T-cell (primary cell): ENCODE results near the gene TBCA. TPM values are rescaled to one million over a fixed set of nuclear protein-coding genes. Genes with fewer than 3 reads are reported as not detected.

Experiments
- ATAC-seq, 4 experiments: fragments of 200-7000 bp in 3 of 4; fragments of 150-1000 bp in 1 of 4; cut with Tn5 transposase; replicated peaks in 1 of 4; 1 replicate in 3 of 4; 2 replicates in 1 of 4; pipeline ENCODE4 v1.10.0; 2021; ENCODE audit warnings: moderate library complexity in 3 of 4, mild to moderate bottlenecking in 2 of 4, moderate number of reproducible peaks in 1 of 4
- CTCF ChIA-PET, 2 donors: fragments of 300-600 bp; sonication (Branson Sonifier 250); formaldehyde crosslinking; loops; one replicate each; lab custom pipeline; 2022; ENCODE audit warnings: antibody characterized with exemption in 2 of 2; lab: Charles Lee
- POLR2A ChIA-PET, 2 donors: fragments of 300-600 bp; sonication (Branson Sonifier 250); formaldehyde crosslinking; loops; one replicate each; lab custom pipeline; 2022; ENCODE audit warnings: antibody characterized with exemption in 2 of 2; lab: Charles Lee
- DNase-seq, 35 experiments: peaks; one replicate each; pipeline versions ENCODE4 v3.0.0 to v3.0.0-alpha.2; 2013 to 2023
- H3K27ac ChIP-seq: one replicate; pipeline ENCODE4 v1.5.1; 2013; ENCODE audit warnings: low read length
- H3K27me3 ChIP-seq, 2 experiments: replicated peaks in 1 of 2; 1 replicate in 1 of 2; 2 replicates in 1 of 2; pipeline versions ENCODE4 v1.6.1 to v1.7.0; 2013; ENCODE audit warnings: low read length in 1 of 2, mixed read lengths in 1 of 2; ENCODE audit not compliant: control insufficient read depth in 2 of 2, insufficient read depth in 2 of 2; ENCODE audit errors: extremely low read depth in 1 of 2
- H3K36me3 ChIP-seq, 2 donors: 1 replicate in 1 of 2; 2 replicates in 1 of 2; pipeline versions ENCODE4 v1.6.1 to v1.7.0; 2013; ENCODE audit warnings: low read length in 1 of 2; ENCODE audit not compliant: control insufficient read depth in 2 of 2, insufficient read depth in 1 of 2; ENCODE audit errors: extremely low read depth in 1 of 2
- H3K4me1 ChIP-seq, 2 experiments: 1 replicate in 1 of 2; 2 replicates in 1 of 2; pipeline versions ENCODE4 v1.6.1 to v1.7.0; 2013; ENCODE audit warnings: low read length in 2 of 2, mixed read lengths in 1 of 2; ENCODE audit not compliant: insufficient read depth in 2 of 2, control insufficient read depth in 1 of 2; ENCODE audit errors: extremely low read depth in 1 of 2
- H3K4me3 ChIP-seq, 2 donors: 1 replicate in 1 of 2; 2 replicates in 1 of 2; pipeline versions ENCODE4 v1.5.1 to v1.7.0; 2013; ENCODE audit warnings: mild to moderate bottlenecking in 2 of 2, low read length in 1 of 2, moderate library complexity in 1 of 2; ENCODE audit not compliant: control insufficient read depth in 1 of 2; ENCODE audit errors: extremely low read depth in 1 of 2
- H3K9me3 ChIP-seq: 2 replicates; pipeline ENCODE4 v1.7.0; 2013
- H3K27ac Mint-ChIP-seq, 2 donors: one replicate each; pipeline ENCODE4 v1.8.0; 2020 to 2021; ENCODE audit warnings: mild to moderate bottlenecking in 2 of 2, mixed read lengths in 2 of 2
- H3K27me3 Mint-ChIP-seq, 2 donors: one replicate each; pipeline ENCODE4 v1.8.0; 2021 to 2022; ENCODE audit warnings: mixed read lengths in 2 of 2
- H3K36me3 Mint-ChIP-seq: one replicate; pipeline ENCODE4 v1.8.0; 2021; ENCODE audit warnings: mixed read lengths
- H3K4me1 Mint-ChIP-seq, 3 donors: one replicate each; pipeline ENCODE4 v1.8.0; 2020 to 2022; ENCODE audit warnings: mixed read lengths in 3 of 3, mild to moderate bottlenecking in 1 of 3
- H3K4me3 Mint-ChIP-seq, 3 donors: one replicate each; pipeline ENCODE4 v1.8.0; 2020 to 2022; ENCODE audit warnings: mild to moderate bottlenecking in 3 of 3, mixed read lengths in 3 of 3, moderate library complexity in 3 of 3
- H3K9me3 Mint-ChIP-seq, 3 donors: one replicate each; pipeline ENCODE4 v1.8.0; 2020 to 2022; ENCODE audit warnings: mixed read lengths in 3 of 3
- WGBS: methylation state at CpG from one replicate; pipeline ENCODE4 v1.1.5; 2013; ENCODE audit warnings: missing lambda C conversion rate; ENCODE audit not compliant: insufficient coverage; 5-methylcytosine and 5-hydroxymethylcytosine counted together
- total RNA-seq, 35 experiments: library from RNA in 6 of 35; stranded (reverse) in 6 of 35; fragments of 120-200 nt in 1 of 35; gene quantifications; one replicate each; pipeline versions ENCODE4 v1.2.1 to v1.2.4 and lab custom pipeline; 2013 to 2026

Gene TBCA
- total RNA-seq, 5 donors from 2014 or later (not counting 1 experiment from before 2014, with no cell fraction given): 81.5 to 114 (median 93.4) TPM

- H3K4me3 Mint-ChIP-seq: peak overlapping the region in 2 of 3 donors; percentile 10 to 47
- peaks cover 81 to 83% of the 10 kb centered on the region in 2 donors for H3K27me3 Mint-ChIP-seq
These were observed 130.0 kb downstream of the TBCA start for GRCh38 chr5:77645995-77646639.

GRCh38 chr5:77645158-77645994 lies 130.8 kb downstream of the TBCA start:
- H3K4me1 ChIP-seq: peaks cover 0 to 29% of the 10 kb centered on the region in 2 experiments
- H3K9me3 Mint-ChIP-seq: peaks cover 0 to 2% (median 0%) of the 10 kb centered on the region in 3 donors
- peak overlapping the region; percentile 23 to 46 for H3K4me3 ChIP-seq
- peaks cover 13 to 59% of the 10 kb centered on the region in 2 experiments for H3K27me3 ChIP-seq
- peak overlapping the region; percentile 41 to 82 (median 44) for H3K4me3 Mint-ChIP-seq
- no peaks in the 10 kb centered on the region for H3K9me3 ChIP-seq
- CTCF ChIA-PET: interaction anchor here in 1 of 2 donors (1.0 kb wide), 1 partner anchor 9 kb away, joined by 3 read pairs; no protein-coding TSS in a partner anchor
- DNase-seq (peak in 11 of 35 experiments; percentile 10 to 62 (median 28)), ATAC-seq (peak; percentile 71 to 86 (median 76))
- POLR2A ChIA-PET: no interaction called here
- no peak overlapping the region for H3K27ac ChIP-seq
- peaks cover 3% of the 10 kb centered on the region for H3K36me3 Mint-ChIP-seq
- H3K4me1 Mint-ChIP-seq: peaks cover 22 to 25% (median 24%) of the 10 kb centered on the region in 3 donors
- WGBS: 4% methylated on average over 55 of the region's 80 CpGs
- no peak overlapping the region for H3K27ac Mint-ChIP-seq
- H3K36me3 ChIP-seq: no peaks in the 10 kb centered on the region
- H3K27me3 Mint-ChIP-seq: peaks cover 84 to 90% of the 10 kb centered on the region in 2 donors

More at GRCh38 chr5:77645995-77646639, 130.0 kb downstream of the TBCA start:
- no peak for ATAC-seq
- peaks cover 0 to 23% of the 10 kb centered on the region in 2 experiments for H3K4me1 ChIP-seq
- H3K27ac ChIP-seq: no peak overlapping the region
- H3K4me1 Mint-ChIP-seq: peaks cover 18 to 22% (median 21%) of the 10 kb centered on the region in 3 donors
- H3K27me3 ChIP-seq: peaks cover 13 to 56% of the 10 kb centered on the region in 2 experiments
- POLR2A ChIA-PET: no interaction called here
- H3K27ac Mint-ChIP-seq: no peak overlapping the region
- no peaks in the 10 kb centered on the region for H3K36me3 ChIP-seq
- WGBS: no CpG with 5 or more reads among the region's 11 CpGs
- H3K9me3 Mint-ChIP-seq: peaks cover 0 to 2% (median 0%) of the 10 kb centered on the region in 3 donors
- peaks cover 1% of the 10 kb centered on the region for H3K36me3 Mint-ChIP-seq
- H3K4me3 ChIP-seq: peak overlapping the region in 1 of 2 donors; percentile 29
- no peak for DNase-seq
- no peaks in the 10 kb centered on the region for H3K9me3 ChIP-seq
- CTCF ChIA-PET: interaction anchor here (0.6 to 1.0 kb wide), 2 partner anchors 10 to 90 kb away, joined by 3 read pairs; no protein-coding TSS in a partner anchor

- H3K36me3 Mint-ChIP-seq: peaks cover 3% of the 10 kb centered on the region
- H3K9me3 ChIP-seq: no peaks in the 10 kb centered on the region
- ChIA-PET POLR2A (no interaction called here), CTCF (no interaction called here)
- H3K9me3 Mint-ChIP-seq: peaks cover 0 to 2% (median 0%) of the 10 kb centered on the region in 3 donors
- H3K27ac Mint-ChIP-seq: peak overlapping the region in 1 of 2 donors; percentile 71
- WGBS: 27% methylated on average over 12 of the region's 33 CpGs
- peaks cover 13 to 63% of the 10 kb centered on the region in 2 experiments for H3K27me3 ChIP-seq
- H3K4me1 Mint-ChIP-seq: peaks cover 25 to 26% (median 26%) of the 10 kb centered on the region in 3 donors
- peak overlapping the region in 1 of 2 donors; percentile 46 for H3K4me3 ChIP-seq
- peak overlapping the region; percentile 41 to 82 (median 44) for H3K4me3 Mint-ChIP-seq
- no peak for ATAC-seq
- H3K36me3 ChIP-seq: no peaks in the 10 kb centered on the region
- DNase-seq: peak in 1 of 35 experiments; percentile 7
- peaks cover 0 to 31% of the 10 kb centered on the region in 2 experiments for H3K4me1 ChIP-seq
- no peak overlapping the region for H3K27ac ChIP-seq
- peaks cover 82 to 90% of the 10 kb centered on the region in 2 donors for H3K27me3 Mint-ChIP-seq
These were observed 131.6 kb downstream of the TBCA start for GRCh38 chr5:77644371-77645157.

GRCh38 chr5:77643654-77644370 lies 132.3 kb downstream of the TBCA start:
- H3K4me1 Mint-ChIP-seq: peaks cover 27 to 32% (median 28%) of the 10 kb centered on the region in 3 donors
- H3K4me3 Mint-ChIP-seq: peak overlapping the region in 2 of 3 donors; percentile 39 to 82
- ChIA-PET POLR2A (no interaction called here), CTCF (no interaction called here)
- peaks cover 0 to 36% of the 10 kb centered on the region in 2 experiments for H3K4me1 ChIP-seq
- H3K9me3 ChIP-seq: no peaks in the 10 kb centered on the region
- peaks cover 0 to 2% (median 0%) of the 10 kb centered on the region in 3 donors for H3K9me3 Mint-ChIP-seq
- peaks cover 81 to 90% of the 10 kb centered on the region in 2 donors for H3K27me3 Mint-ChIP-seq
- peak in 1 of 35 experiments; percentile 9 for DNase-seq
- H3K27me3 ChIP-seq: peaks cover 13 to 69% of the 10 kb centered on the region in 2 experiments
- ATAC-seq: no peak
- no peaks in the 10 kb centered on the region for H3K36me3 ChIP-seq
- H3K27ac Mint-ChIP-seq: peak overlapping the region in 1 of 2 donors; percentile 36
- H3K27ac ChIP-seq: no peak overlapping the region
- WGBS: 15% methylated on average over 17 of the region's 28 CpGs
- peaks cover 3% of the 10 kb centered on the region for H3K36me3 Mint-ChIP-seq
- H3K4me3 ChIP-seq: peak overlapping the region in 1 of 2 donors; percentile 25

GRCh38 chr5:77642738-77643653 lies 133.1 kb downstream of the TBCA start:
- H3K9me3 Mint-ChIP-seq: peaks cover 0 to 2% (median 0%) of the 10 kb centered on the region in 3 donors
- H3K4me3 Mint-ChIP-seq: peak overlapping the region in 1 of 3 donors; percentile 82
- no peaks in the 10 kb centered on the region for H3K9me3 ChIP-seq
- peaks cover 16 to 71% of the 10 kb centered on the region in 2 experiments for H3K27me3 ChIP-seq
- no peak for DNase-seq
- peaks cover 74 to 87% of the 10 kb centered on the region in 2 donors for H3K27me3 Mint-ChIP-seq
- no peak overlapping the region for H3K27ac ChIP-seq
- H3K36me3 ChIP-seq: no peaks in the 10 kb centered on the region
- H3K4me1 ChIP-seq: peaks cover 2 to 42% of the 10 kb centered on the region in 2 experiments
- H3K27ac Mint-ChIP-seq: no peak overlapping the region
- CTCF ChIA-PET: interaction anchor here (0.6 to 0.7 kb wide), 2 partner anchors 14 to 661 kb away, joined by 3 to 5 read pairs; no protein-coding TSS in a partner anchor
- 16% methylated on average over 13 of the region's 21 CpGs for WGBS
- peaks cover 3% of the 10 kb centered on the region for H3K36me3 Mint-ChIP-seq
- peaks cover 27 to 32% (median 28%) of the 10 kb centered on the region in 3 donors for H3K4me1 Mint-ChIP-seq
- H3K4me3 ChIP-seq: peak overlapping the region in 1 of 2 donors; percentile 25
- ATAC-seq: no peak
- POLR2A ChIA-PET: no interaction called here
